OCI-LY3 (cell line): ENCODE data around the gene MGAT4A.

ENCODE experiments used
- EZH2phosphoT487 ChIP-seq: fragments of 200-600 bp; shearing (Covaris generic); IDR thresholded peaks from 2 replicates; pipeline ENCODE4 v1.6.1; 2018; ENCODE audit warnings: antibody characterized with exemption, mixed run types, low read depth
- TF ChIP-seq, protein P1 (sequence below): fragments of 200-600, 300-600 bp; sonication (generic); IDR thresholded peaks from 2 replicates; pipeline ENCODE4 v1.5.1; 2014; ENCODE audit warnings: antibody characterized with exemption, low read length, low read depth

DNA sequence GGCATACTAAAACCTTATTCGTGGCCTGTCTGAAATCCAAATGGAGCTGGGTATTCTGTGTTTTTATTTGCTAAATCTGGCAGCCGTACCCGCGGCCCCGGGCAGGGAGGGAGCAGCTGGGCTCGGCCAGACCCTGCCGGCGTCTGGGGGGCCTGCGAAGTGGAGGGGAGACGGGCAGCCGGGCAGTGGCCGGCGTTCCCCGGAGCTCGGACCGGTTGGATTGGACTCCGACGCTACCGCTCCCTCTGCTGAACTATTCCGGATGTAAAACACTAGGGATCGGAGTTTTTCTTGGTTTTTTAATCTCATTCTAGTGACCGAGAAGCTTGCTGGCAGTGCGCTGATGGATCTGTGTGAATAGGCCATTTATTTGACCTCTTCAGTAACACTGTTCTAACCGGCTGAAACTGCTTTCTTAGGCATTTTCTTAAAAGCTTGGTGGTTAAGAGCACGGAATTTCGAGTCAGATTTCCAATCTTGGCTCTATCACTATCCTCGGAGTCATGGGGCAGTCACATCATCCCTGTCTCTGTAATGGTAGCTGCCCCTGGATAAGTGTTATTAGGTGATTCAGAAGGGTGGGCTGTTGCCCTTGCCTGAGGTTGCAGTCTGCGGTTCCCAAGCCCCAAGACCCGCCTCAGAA is 121.8 kb downstream of the MGAT4A start:
- TF ChIP-seq, protein P1, sequence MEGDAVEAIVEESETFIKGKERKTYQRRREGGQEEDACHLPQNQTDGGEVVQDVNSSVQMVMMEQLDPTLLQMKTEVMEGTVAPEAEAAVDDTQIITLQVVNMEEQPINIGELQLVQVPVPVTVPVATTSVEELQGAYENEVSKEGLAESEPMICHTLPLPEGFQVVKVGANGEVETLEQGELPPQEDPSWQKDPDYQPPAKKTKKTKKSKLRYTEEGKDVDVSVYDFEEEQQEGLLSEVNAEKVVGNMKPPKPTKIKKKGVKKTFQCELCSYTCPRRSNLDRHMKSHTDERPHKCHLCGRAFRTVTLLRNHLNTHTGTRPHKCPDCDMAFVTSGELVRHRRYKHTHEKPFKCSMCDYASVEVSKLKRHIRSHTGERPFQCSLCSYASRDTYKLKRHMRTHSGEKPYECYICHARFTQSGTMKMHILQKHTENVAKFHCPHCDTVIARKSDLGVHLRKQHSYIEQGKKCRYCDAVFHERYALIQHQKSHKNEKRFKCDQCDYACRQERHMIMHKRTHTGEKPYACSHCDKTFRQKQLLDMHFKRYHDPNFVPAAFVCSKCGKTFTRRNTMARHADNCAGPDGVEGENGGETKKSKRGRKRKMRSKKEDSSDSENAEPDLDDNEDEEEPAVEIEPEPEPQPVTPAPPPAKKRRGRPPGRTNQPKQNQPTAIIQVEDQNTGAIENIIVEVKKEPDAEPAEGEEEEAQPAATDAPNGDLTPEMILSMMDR = no peak
- TF ChIP-seq EZH2phosphoT487 = no peak
